GM12891 (cell line): ENCODE data around the gene TKT.
A peak's percentile ranks its signal among the peaks of the same experiment; 100 is the strongest.

ENCODE experiments used
- DNase-seq: peaks from one replicate; pipeline ENCODE4 v3.0.0; 2011; ENCODE audit warnings: low spot score; ENCODE audit not compliant: insufficient read length
- FAIRE-seq: peaks from 2 replicates; lab custom pipeline; 2011; peaks lifted over from hg19 to GRCh38; lab: Jason Lieb, UNC
- PAX5 ChIP-seq: IDR thresholded peaks from 2 replicates; pipeline ENCODE4 v1.6.1; 2011; ENCODE audit warnings: low read length, moderate library complexity, mild to moderate bottlenecking; ENCODE audit not compliant: insufficient read depth, severe bottlenecking
- POLR2A ChIP-seq: IDR thresholded peaks from 2 replicates; pipeline ENCODE4 v1.6.1; 2011; ENCODE audit warnings: low read depth, low read length, control low read depth
- POLR2AphosphoS5 ChIP-seq: IDR thresholded peaks from 2 replicates; pipeline ENCODE4 v1.6.1; 2011; ENCODE audit warnings: low read depth, low read length, control low read depth
- POU2F2 ChIP-seq: IDR thresholded peaks from 2 replicates; pipeline ENCODE4 v1.6.1; 2011; ENCODE audit warnings: low read depth, mild to moderate bottlenecking, control low read depth, low read length, moderate library complexity
- SPI1 ChIP-seq: IDR thresholded peaks from 2 replicates; pipeline ENCODE4 v1.6.1; 2011; ENCODE audit warnings: low read depth, low read length, control low read depth
- TAF1 ChIP-seq: IDR thresholded peaks from 2 replicates; pipeline ENCODE4 v1.6.1; 2011; ENCODE audit warnings: low read depth, low read length, control low read depth

Gene TKT

DNA sequence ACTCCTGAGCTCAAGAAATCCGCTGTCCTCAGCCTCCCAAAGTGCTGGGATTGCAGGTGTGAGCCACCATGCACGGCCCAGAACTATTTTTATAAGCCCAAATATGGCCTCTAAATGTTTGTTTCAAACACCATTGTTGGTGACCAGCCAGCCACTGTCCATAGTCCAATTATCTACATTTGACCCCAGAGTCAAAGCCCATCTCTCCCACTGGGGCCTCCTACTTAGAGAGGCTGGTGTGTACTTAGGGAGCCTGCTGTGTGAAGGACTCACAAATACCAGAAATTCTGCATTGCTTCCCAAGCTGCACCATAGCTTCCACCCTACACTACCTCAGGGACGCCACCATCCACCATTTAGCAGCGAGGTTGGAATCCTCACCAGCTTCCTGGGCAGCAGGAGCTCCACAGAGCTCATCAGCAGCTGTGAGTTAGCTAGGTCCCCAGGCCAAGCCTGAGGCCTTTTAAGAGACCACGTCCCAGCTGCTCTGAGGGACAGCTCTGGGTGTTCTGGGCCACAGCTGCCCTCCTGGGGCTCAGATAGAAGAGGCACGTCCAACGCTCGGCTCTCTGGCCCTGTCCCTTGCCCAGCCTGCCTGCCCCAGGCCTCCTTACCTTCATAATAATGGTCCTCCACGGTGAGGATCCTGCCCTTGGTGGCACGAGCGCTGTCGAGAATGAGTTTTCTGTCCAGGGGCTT, 29.5 kb downstream of the TKT start:
- DNase-seq (no peak), FAIRE-seq (no peak)
- TF ChIP-seq POU2F2 (no peak), POLR2AphosphoS5 (no peak)

DNA sequence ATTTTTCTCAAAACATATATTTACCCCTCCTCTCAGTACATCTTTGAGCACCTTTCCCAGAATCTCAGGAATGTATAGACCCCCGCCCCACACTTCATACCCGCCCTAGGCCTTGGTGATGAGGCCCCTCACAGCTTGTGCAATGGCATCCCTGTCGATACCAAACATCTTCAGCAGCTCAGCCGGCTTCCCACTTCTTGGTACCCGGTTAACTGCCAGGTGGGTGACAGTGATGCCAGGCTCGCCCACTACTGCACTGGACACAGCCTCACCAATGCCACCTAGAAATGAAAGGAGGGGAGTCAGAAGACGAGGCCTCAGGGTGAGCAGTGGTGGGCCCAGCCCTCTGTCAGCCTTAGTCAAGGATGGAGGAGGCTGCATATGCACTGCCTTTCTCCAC, 30.2 kb downstream of the TKT start:
- TF ChIP-seq SPI1 (no peak), TAF1 (no peak), POU2F2 (no peak), PAX5 (no peak), POLR2A (no peak), POLR2AphosphoS5 (no peak)

DNA sequence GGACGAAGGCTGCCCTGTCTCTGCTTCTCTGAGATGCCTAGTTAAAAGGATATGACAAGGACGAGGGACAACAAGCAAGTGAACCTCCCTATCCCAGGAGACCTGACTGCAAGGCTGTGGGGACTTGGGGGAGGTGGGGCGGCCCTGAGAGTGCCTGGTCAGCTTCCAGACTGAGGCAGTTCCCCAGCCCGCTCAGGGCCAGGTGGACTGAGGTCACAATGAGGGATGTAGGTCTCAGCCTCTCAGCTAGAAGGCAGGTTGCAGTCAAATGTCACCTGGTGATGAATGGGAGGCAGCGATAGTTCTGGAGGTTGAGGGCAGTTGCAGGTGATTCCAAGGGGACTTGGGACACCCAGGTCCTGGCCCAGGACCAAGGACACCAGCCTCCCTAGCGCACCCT, 30.6 kb downstream of the TKT start:
- FAIRE-seq (no peak), DNase-seq (no peak)
- TF ChIP-seq POLR2A (no peak), POU2F2 (no peak), POLR2AphosphoS5 (no peak), PAX5 (no peak), TAF1 (no peak), SPI1 (no peak)

More for the DNA sequence above, 30.2 kb downstream of the TKT start:
- DNase-seq (no peak), FAIRE-seq (no peak)

DNA sequence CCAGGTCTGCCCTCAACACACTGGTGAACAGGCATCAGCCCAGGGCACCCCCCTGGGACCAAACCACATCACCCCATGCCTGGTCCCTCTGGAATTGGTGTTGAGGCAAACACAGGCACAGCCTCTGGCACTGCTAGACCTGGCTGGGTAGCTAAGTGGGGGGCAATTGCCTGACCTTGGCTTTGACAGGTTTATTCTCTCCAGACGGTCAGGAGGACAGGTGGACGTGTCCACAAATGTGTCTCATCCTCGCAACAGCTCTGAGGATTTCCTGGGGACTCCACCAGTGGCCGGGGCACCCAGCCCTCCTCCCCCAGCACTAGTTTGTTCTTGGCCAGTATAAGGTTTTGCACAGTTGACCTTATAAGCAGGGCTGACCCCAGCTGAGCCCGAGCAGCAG, 31.3 kb downstream of the TKT start:
- no peak for DNase-seq
- TF ChIP-seq TAF1 (no peak), SPI1 (no peak), POLR2A (no peak), POU2F2 (no peak)
- FAIRE-seq, result no peak

DNA sequence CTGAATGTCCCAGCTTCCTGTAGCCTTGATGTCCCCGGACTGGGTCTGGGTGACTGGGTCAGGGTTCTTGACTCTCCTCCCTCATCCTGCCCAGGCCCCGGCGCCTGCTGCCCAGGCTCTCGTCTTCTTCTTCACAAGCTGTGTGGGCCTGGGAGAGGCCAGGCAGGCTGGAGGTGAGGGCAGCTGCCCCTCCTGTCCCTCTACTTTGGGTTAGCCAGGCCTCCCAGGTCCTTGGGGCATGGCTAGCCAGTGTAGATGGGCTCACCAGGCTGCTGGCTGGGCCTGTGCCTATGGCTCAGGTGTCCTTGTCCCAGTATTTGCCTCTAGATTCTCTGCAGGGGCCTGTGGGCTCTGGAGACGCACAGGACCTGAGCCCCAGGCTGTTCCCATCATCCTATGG, 31.8 kb downstream of the TKT start:
- no peak for TF ChIP-seq TAF1
- no peak for TF ChIP-seq PAX5
- no peak for TF ChIP-seq POLR2A
- TF ChIP-seq POU2F2, result no peak
- DNase-seq, result no peak
- no peak for FAIRE-seq

DNA sequence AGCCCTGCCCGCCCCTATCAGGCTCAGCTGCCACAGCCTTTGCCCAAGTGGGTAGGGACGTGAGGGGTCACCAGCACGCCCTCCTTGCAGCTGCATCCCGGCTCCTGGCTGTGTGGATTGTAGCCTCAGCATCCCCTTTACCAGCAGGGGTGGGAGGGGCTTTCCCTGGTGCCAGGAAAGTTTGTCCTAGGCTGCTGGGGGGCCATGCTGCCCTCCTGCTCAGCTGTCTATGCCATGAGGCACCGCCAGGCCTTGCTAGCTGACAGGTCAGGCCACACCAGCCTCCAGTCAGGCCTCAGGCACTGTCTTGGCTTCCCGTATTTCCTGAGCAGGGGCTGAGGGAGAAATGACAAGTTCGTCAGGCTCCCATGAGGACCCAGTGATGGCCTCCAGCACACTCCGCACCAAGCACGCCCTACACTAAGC, 32.3 kb downstream of the TKT start:
- DNase-seq (no peak), FAIRE-seq (no peak)
- TF ChIP-seq POLR2AphosphoS5 (0 out of 2 replicates have a peak, but pooled peaks have one; percentile 37), POLR2A (no peak; the same call in 1 of the 2 replicates)

DNA sequence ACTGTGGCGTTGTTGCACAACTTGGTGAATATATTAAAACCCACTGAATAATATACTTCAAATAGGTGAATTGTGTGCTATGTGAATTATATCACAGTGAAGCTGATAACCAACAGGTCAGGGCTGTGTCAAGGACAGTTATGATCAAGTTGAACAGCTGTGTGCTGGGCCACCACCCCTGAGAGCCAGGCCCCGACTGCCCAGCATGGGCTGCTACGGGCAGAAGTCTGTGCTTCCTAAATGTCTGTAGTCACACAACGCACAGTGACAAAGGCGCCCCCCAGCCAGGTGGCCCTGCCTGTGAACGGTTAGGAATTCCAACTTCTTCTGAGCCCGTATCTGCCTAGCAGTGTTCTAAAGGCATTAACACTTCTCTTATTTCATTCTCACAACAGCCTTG, 32.8 kb downstream of the TKT start:
- FAIRE-seq (no peak), DNase-seq (no peak)
- no peak for TF ChIP-seq POLR2A
- no peak for TF ChIP-seq SPI1
- TF ChIP-seq TAF1, result no peak
- no peak for TF ChIP-seq POLR2AphosphoS5
- TF ChIP-seq PAX5, result no peak
- no peak for TF ChIP-seq POU2F2

DNA sequence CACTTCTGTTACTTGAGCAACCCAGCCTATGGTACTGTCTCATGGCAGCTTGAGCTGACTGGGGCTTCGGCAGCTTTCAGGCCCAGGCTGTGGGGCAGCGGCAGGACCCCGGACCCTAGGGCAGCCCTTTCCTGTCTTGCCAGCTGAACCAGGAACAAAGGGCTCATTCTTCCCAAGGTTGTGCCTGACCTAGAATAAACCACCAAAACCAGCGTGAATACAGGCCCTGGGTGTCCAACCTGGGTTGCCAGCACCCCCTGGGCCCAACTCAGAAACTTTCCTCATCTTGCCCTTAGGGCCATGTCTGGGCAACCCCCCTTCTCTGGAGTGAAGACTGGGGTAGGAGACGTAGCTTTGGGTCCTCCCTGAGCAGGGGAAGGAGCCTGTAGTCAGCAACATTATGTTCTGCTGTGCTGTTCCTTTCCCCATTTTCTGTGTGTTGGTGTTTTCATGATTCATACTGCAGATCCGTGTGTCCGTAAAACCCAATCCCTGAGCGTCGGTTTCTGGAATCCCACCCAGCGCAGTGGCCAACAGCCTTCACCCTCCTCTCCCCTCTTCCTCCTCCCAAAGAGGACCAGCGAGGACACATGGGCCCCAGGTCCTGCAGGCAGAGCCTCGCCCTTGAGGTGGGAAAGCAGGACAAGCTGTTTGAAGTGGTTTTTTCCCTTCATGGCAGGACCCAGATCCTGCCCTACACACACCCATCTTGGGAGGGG, 33.5 kb downstream of the TKT start:
- DNase-seq (no peak), FAIRE-seq (peak; percentile 9)

DNA sequence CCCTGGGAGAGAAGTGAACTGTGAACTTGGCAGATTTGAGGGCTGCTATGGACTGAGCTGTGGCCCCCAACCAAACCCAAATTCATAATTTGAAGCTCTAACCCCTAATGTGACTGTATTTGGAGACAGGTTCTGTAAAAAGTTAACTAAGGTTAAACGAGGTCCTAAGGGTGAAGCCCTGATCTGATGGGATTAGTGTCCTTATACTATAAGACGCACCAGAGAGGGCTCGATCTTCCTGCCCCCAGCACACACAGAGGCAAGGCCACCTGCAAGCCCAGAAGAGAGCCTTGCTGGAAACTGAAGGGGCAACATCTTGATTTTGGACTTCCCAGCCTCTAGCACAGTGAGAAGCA, 34.0 kb downstream of the TKT start:
- FAIRE-seq (no peak), DNase-seq (no peak)
- no peak for TF ChIP-seq SPI1
- no peak for TF ChIP-seq PAX5
- TF ChIP-seq POLR2A, result no peak
- no peak for TF ChIP-seq POLR2AphosphoS5
- no peak for TF ChIP-seq TAF1
- TF ChIP-seq POU2F2, result no peak

More for the DNA sequence above, 33.5 kb downstream of the TKT start:
- TF ChIP-seq TAF1 (no peak), POU2F2 (no peak)

DNA sequence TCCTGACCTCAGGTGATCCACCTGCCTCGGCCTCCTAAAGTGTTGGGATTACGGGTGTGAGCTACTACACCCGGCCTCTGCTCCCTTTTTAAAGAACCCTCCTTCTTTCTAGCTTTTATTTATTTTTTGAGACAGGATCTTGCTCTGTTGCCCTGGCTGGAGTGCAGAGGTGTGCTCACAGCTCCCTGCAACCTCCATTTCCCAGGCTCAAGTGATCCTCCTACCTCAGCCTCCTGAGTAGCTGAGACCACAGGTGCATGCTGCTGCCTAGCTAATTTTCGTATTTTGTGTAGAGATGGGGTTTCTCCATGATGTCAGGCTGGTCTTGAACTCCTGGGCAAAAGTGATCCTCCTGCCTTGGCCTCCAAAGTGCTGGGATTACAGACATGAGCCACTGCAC, 34.5 kb downstream of the TKT start:
- DNase-seq (no peak), FAIRE-seq (no peak)
- no peak for TF ChIP-seq TAF1
- TF ChIP-seq POU2F2, result no peak
- no peak for TF ChIP-seq PAX5
- no peak for TF ChIP-seq POLR2AphosphoS5
- TF ChIP-seq SPI1, result no peak
- no peak for TF ChIP-seq POLR2A
